H1 (cell line): ENCODE measurements around the gene CPD. TPM values are rescaled to one million over a fixed set of nuclear protein-coding genes. Genes with fewer than 3 reads are reported as not detected.

Source experiments
- CBX5 ChIP-seq: fragments of 300-800, 300-1000 bp; sonication (generic); IDR thresholded peaks from 2 replicates; pipeline ENCODE4 v1.7.1; 2016; ENCODE audit warnings: antibody characterized with exemption, low read length, low read depth
- CTBP2 ChIP-seq: IDR thresholded peaks from 2 replicates; pipeline ENCODE4 v1.7.0; 2011; ENCODE audit warnings: borderline replicate concordance, mild to moderate bottlenecking, moderate library complexity, mixed read lengths, low read length; ENCODE audit not compliant: insufficient read depth, insufficient read length
- HDAC2 ChIP-seq, 2 experiments: fragments of 300-600 bp in 1 of 2; sonication (generic) in 1 of 2; IDR thresholded peaks; 2 replicates each; pipeline ENCODE4 v1.6.1; 2011 to 2012; ENCODE audit warnings: low read depth in 2 of 2, low read length in 2 of 2, mild to moderate bottlenecking in 2 of 2, moderate library complexity in 2 of 2, borderline replicate concordance in 1 of 2, inconsistent platforms in 1 of 2
- KDM5A ChIP-seq: fragments of 200-600 bp; IDR thresholded peaks from 2 replicates; pipeline ENCODE4 v1.7.1; 2012; ENCODE audit warnings: mild to moderate bottlenecking, low read length, inconsistent platforms, mixed read lengths
- MAFK ChIP-seq: IDR thresholded peaks from 2 replicates; pipeline ENCODE4 v1.6.1; 2012; ENCODE audit warnings: low read depth, mild to moderate bottlenecking, improper control_type of control experiment, low read length
- SIN3A ChIP-seq, 2 experiments: IDR thresholded peaks in 1 of 2; conservative IDR thresholded peaks in 1 of 2; 2 replicates each; pipeline ENCODE4 v1.6.1; 2011 to 2012; ENCODE audit warnings: low read length in 2 of 2, improper control_type of control experiment in 1 of 2, low read depth in 1 of 2, mild to moderate bottlenecking in 1 of 2
- SIRT6 ChIP-seq: IDR thresholded peaks from one replicate; pipeline ENCODE4 v1.7.1; 2012; ENCODE audit warnings: low read length, inconsistent platforms
- ZNF274 ChIP-seq: IDR thresholded peaks from 2 replicates; pipeline ENCODE4 v1.7.0; 2012; ENCODE audit warnings: low read length, borderline replicate concordance; ENCODE audit errors: extremely low read depth
- polyA plus RNA-seq, 7 experiments: library from polyadenylated mRNA; depleted of rRNA in 3 of 7; stranded (reverse) in 5 of 7; unstranded in 2 of 7; fragments of >200 nt in 5 of 7; fragments of 200-250 nt in 2 of 7; gene quantifications; 1 replicate in 5 of 7; 2 replicates in 1 of 7; 4 replicates in 1 of 7; pipeline versions ENCODE4 v1.2.1 to v1.2.3, GENCODE V29; 2011 to 2013; ENCODE audit warnings: missing spikeins in 2 of 7, mixed read lengths in 2 of 7
- total RNA-seq: library from RNA; stranded (reverse); fragmentation: NEBNext Ultra II Directional; extraction: Animal tissue kit (Norgen Biotek cat#: 25700); gene quantifications from 2 replicates; pipeline ENCODE4 v1.2.1, GENCODE V29; 2021
- TF ChIP-seq, protein P1 (sequence below): IDR thresholded peaks from 2 replicates; pipeline ENCODE4 v1.6.1; 2012; ENCODE audit warnings: low read length, inconsistent platforms

Gene CPD
- total and polyA plus RNA-seq, 2 of the 8 experiments (the other 6 are each of a cell fraction or from before 2014, with no cell fraction given) = 8.6 to 46.2 TPM

- no peak for TF ChIP-seq SIRT6
- no peak for TF ChIP-seq SIN3A (conservative IDR thresholded peaks at IDR 0.05 in 1 of 2, IDR thresholded peaks at IDR 0.05 in 1 of 2; ENCODE audit: low read depth in 1 of 2, low read length in 2 of 2)
- TF ChIP-seq CBX5 = no peak
- no peak for TF ChIP-seq ZNF274
- TF ChIP-seq, protein P1, sequence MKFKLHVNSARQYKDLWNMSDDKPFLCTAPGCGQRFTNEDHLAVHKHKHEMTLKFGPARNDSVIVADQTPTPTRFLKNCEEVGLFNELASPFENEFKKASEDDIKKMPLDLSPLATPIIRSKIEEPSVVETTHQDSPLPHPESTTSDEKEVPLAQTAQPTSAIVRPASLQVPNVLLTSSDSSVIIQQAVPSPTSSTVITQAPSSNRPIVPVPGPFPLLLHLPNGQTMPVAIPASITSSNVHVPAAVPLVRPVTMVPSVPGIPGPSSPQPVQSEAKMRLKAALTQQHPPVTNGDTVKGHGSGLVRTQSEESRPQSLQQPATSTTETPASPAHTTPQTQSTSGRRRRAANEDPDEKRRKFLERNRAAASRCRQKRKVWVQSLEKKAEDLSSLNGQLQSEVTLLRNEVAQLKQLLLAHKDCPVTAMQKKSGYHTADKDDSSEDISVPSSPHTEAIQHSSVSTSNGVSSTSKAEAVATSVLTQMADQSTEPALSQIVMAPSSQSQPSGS = no peak
- TF ChIP-seq KDM5A = no peak
- no peak for TF ChIP-seq CTBP2
- TF ChIP-seq MAFK = no peak
- no peak for TF ChIP-seq HDAC2 (IDR thresholded peaks at IDR 0.05; ENCODE audit: borderline replicate concordance in 1 of 2, low read depth in 2 of 2, low read length in 2 of 2)
These were observed 18.5 kb upstream of the CPD start (continued) for GRCh38 chr17:30360086-30360808.
